C4-2B (cell line): ENCODE data around the gene NUMB.

Experiments
- ZFX ChIP-seq: fragments of 450-650 bp; IDR thresholded peaks from 2 replicates; pipeline ENCODE4 v1.6.1; 2017
- TF ChIP-seq, protein P1 (sequence below): fragments of 450-650 bp; conservative IDR thresholded peaks from 2 replicates; pipeline ENCODE4 v1.5.1; 2017; ENCODE audit warnings: mild to moderate bottlenecking

- TF ChIP-seq, protein P1, sequence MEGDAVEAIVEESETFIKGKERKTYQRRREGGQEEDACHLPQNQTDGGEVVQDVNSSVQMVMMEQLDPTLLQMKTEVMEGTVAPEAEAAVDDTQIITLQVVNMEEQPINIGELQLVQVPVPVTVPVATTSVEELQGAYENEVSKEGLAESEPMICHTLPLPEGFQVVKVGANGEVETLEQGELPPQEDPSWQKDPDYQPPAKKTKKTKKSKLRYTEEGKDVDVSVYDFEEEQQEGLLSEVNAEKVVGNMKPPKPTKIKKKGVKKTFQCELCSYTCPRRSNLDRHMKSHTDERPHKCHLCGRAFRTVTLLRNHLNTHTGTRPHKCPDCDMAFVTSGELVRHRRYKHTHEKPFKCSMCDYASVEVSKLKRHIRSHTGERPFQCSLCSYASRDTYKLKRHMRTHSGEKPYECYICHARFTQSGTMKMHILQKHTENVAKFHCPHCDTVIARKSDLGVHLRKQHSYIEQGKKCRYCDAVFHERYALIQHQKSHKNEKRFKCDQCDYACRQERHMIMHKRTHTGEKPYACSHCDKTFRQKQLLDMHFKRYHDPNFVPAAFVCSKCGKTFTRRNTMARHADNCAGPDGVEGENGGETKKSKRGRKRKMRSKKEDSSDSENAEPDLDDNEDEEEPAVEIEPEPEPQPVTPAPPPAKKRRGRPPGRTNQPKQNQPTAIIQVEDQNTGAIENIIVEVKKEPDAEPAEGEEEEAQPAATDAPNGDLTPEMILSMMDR: no peak
- no peak for TF ChIP-seq ZFX
Observed at GRCh38 chr14:73241481-73242165, 216.7 kb downstream of the NUMB start.
